SK-N-DZ (cell line): ENCODE measurements around the gene NAV1.
A peak's percentile ranks its signal among the peaks of the same experiment; 100 is the strongest.
"Not testable (repeated sequence)": the region's sequence is repeated elsewhere in the genome, so short reads cannot be mapped to it uniquely, and the experiment has no call there.

ENCODE experiments used
- DNase-seq: peaks from one replicate; pipeline ENCODE4 v3.0.0-alpha.2; 2015; ENCODE audit warnings: low spot score

NAV1 gene

DNA sequence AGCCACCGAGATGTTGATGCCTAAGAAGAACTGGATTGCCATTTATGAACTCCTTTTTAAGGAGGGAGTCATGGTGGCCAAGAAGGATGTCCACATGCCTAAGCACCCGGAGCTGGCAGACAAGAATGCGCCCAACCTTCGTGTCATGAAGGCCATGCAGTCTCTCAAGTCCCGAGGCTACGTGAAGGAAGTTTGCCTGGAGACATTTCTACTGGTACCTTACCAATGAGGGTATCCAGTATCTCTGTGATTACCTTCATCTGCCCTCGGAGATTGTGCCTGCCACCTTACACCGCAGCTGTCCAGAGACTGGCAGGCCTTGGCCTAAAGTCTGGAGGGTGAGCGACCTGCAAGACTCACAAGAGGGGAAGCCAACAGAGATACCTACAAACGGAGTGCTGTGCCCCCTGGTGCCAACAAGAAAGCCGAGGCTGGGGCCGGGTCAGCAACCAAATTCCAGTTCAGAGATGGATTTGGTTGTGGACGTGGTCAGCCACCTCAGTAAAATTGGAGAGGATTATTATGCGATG lies 18.8 kb upstream of the NAV1 start:
- DNase-seq: not testable (repeated sequence)

DNA sequence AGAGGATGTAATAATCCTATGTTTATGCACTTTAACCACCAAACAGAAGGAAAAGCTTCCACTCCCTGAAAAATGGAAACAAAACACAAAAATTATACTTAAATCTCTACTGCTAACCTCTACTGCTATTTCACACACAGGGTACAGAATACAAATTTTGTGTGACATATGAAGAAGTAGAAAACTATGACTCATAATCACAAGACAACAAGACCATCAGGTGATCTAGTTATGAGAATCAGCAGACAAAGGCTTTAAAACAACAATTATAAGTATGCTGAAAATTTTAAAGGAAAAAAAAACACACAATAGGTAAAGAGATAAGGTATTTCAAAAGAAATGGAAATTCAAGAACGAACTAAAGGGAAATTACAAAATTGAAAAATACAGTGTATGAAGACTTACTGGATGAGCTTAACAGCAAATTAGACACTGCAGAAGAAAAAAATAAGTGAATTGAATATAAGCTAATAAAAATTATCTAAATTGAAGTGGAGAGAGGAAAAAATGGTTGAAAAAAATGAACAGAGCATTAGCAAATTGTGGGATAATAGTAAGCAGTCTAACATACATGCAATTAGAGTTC lies 13.6 kb upstream of the NAV1 start:
- DNase-seq: no peak

DNA sequence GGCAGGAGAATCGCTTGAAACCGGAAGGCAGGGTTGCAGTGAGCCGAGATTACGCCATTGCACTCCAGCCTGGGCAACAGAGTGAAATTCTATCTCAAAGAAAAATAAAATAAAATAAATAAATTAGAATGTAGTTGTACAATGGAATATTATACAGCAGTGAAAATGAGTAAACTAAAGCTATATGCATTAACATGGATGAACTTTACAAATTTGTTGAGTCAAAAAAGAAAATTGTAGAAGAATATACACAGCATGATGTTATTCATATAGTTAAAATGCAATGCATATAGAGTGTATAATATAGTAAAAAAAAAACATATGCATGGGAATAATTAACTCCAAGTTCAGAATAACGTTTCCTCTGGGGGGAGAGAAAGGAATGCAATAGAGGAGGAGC lies 11.0 kb upstream of the NAV1 start:
- no peak for DNase-seq

DNA sequence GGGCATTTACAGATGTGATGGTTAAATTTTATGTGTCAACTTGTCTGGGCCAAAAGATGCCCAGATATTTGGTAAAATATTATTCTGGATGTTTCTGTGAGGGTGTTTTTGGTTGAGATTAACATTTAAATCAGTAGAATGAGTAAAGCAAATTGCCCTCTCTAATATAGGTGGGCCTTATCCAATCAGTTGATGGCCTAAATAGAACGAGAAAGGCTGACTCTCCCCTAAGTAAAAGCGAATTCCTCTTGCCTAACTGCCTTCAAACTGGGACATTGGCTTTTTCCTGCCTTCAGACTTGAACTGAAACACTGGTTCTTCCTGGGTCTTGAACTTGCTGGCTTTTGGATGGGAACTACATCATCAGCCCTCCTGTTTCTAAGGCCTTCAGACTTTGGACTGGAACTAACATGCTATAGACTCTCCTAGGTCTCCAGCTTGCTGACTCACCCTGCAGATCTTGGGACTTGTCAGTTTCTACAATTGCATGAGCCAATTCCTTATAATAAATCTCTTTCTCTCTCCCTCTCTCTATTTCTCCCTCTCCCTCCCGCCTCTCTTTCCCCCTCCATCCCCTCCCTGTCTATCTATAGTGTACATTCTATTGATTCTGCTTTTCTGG lies 10.2 kb upstream of the NAV1 start:
- DNase-seq: no peak

DNA sequence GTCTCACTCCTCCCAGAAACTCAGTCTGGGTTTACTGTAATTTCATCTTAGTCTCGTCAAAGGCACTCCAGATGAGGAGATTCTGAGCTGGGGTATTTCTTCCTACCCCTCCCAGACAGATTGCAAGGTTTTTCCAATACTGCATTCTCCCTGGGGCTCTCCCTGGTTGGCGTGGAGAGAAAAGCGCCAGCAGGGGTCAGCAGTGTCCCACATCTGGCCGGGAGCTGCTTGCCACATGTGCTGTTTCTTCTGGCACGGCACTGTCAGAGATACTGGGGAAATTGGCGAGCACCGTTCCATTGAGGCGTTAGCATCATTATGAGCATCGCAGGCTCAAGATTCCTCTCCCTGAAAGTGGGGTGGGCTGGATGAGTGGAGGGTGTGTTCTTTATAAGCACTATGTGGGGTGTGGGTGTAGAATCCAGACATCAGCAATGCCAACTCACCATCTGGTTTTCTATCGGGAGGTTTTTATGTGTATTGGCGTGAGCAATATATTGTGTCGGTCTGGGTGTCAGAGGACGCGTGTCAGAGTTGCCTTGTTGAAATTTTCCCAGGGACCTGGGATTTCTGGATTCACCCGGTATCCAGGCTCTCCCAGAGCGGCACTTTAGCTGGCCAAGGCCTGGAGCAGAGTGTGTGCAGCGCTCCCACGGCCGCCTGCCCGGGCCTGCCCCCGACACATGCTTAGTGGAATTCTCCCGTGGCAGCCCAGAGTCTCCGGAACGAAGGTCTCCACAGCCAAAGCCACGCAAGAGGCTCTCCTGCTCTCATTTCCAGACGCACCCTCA lies 8.0 kb upstream of the NAV1 start:
- DNase-seq: peak; percentile 60

DNA sequence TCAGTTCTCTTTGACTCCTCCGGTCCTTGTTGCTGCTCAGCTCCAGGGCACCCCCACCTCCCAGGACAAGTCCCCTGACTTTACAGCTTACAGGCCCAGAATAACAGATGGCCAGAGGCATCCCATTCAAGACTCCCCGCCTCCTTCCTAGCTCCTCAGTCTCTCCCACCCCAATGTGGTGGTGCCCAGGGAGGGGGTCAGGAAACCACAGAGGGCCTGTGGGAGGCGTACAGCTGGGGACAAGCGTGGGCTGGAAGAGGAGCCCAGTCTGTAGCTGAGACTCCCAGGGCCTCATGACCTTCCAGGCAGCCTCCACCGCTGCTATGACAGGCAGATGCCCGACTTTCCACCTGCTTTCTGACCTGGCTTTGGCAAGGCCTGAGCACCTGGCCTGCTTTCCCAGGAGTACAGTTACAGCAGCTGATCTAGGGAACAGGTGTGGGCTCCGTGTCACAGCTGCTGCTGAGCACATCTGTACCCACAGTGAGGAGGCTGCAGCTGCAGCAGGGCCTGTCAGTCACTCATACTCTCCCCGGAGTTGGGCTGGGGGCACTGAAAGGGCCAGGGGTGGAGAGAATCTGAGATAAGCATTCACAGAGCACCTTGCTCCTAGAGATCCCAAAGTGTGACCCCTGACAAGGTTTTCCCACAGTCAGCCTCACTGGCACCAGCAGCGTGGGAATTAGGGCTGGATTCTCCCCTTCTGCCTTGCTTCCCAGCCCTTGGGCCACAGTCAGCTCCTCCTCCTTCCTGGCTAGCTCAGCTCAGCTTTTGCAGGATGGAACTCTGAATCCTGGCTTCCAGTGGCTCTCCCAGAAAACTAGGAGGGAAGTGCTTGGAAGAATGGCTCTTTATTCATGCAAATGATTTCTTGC lies 7.1 kb upstream of the NAV1 start:
- DNase-seq: no peak

DNA sequence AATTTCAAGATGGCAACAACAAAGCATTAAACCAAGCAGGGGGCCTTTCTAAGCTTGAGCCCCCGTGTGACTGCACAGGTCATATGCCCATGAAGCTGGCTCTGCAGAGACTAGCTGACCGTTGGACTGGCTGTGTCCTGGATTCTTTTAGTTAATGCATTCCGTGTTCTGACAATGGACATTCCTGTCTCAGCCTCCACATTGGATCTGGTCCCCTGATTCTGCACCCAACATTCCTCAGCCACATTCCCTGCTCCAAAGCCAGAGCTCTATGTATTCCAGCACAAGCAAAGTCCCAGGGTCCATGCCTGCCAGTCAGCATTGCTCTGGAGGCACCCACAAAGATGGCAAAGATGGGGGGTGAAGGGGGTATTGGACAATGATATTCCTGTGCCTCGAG lies 5.1 kb upstream of the NAV1 start:
- DNase-seq: no peak

DNA sequence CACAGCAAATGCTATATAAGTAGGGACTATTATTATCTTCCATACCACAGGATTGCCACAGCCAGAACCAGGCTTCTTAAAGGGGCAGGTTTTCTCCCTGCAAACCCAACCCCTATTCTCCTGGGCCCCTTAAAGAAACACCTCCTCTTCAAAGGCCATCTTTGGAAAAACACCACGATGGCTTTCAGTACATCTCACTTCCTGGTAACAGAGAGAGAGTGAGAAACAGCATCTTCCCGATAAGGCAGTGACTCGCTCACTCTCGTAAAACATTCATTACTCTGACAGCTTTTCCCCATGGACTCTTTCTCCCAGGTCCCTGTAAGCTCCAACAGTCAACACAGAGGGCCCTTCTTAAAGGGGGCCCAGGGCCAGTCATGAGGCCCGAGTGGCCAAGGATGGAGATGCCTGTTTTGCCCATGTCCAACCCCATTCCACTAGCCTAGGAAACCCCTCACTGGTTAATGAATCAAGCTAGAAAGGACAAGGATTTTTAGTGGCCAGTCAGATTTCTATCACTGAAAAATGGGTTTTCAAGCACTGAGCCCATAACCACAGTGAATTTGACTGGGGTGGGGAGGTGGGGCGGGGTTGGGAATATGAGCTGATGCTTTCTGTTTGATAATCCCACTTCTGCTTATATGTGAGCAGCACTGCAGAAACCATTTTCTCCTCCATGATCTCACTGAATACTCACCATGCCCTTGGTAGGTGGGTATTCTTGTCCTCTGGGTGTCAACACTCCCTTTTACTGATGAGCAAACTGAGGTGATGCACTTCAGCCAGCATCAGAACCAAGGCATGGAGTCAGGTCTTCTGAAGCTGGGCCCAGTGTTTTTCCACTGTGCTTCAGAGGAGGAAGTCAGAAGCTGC lies 3.6 kb upstream of the NAV1 start:
- no peak for DNase-seq

DNA sequence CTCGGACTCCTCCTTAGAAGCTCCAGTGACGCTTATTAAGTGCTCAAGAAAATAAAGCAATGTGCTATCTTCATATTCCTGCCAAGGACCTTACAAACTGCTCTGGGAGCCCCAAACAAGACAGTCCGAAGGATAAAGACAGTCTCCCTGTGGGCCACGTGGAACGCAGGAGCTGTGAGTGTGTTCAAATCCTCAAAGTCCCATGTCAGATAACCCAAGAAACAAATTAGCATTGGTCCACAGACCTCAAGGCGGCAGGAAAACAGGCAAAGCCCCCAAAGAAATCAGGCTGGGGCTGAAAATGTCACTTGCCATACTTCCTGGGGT lies 3.0 kb upstream of the NAV1 start:
- no peak for DNase-seq

DNA sequence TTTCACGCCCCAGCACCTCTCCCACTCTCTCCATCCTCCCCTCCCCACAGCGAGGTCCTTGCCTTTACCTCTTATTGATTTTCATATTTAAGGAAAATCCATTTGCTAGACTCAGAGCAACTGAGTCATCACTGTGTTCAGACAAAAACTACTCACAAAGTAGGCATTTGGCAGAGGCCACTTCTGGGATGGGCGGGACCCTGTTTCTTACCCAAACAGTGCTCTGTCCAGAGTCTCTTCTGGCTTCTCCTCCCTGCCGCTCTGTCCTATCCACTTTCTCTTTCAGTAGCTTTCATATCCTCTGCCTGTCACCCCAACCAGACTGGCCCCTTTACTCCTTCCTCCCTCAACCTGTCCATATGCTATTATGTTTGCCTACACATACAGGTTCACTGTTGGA lies 2.4 kb upstream of the NAV1 start:
- no peak for DNase-seq

DNA sequence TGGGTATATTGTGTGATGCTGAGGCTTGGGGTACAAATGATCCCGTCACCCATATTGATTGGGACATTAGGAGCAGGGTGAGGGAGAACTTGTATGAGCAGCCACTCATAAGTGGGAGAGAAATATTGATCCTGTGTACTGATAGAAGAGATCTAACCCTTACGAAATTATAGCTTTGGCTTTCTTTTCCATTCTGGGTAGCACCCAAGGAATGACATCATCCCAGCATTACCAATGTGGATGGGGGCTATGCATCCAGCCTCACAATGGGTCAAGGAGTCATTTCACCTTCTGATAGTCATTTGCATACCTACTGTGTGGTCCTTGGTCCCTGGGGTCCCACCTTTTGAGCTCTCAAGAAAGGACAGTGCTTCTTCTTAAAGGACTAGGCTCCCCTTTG lies 1.9 kb upstream of the NAV1 start:
- no peak for DNase-seq

DNA sequence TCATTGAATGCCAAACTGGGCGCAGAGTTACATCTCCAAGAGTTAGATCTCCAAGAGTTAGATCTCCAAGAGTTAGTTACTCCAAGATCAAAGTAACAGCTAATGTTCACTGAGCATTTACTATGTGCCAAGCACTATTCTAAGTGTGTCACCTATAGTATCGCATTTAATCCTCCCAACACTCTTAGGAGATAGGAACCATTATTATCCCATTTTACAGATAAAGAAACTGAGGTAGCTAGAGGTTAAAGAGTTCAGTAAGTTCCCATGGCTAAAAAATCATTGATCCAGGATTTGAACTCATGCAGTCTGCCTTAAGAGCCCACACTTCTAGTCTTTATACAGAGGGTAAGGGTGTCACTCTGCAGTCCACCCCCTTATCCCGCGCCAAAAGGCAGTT lies 1.5 kb upstream of the NAV1 start:
- DNase-seq: no peak

DNA sequence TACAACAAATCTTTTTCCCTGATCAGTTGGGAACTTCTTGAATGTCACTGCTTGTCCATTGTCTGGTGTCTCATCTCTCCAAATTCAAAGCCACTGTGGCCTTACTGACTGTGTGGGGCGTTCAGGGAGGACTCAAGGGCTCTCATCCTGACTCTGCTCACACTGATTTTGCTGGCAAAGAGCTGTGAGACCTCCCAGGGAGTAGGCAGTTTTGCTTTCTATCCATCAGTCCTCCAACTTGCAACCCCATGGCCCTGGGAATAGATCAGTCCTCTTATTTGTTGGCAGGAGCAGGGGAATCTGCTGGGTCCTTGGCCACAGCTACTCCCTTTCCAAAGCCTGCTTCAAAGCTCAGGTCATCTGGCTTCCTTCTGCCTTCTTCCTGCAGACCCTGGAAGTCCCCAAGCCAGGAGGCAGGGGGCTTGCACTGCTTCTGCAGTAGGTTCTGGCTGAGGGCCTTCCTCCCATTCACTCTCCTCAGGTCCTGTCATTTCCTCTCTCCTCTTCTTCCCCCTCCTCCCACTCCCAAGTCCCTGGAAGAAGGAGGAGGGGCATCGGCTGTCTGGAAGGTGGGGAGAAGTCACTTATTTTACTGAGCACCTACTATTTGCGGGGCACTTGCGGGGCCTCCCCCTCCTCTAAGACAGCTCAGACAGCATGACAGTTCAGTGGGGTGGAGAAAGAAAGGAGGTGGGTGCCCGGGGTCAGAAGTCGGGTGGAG lies 876 bp upstream of the NAV1 start:
- no peak for DNase-seq

DNA sequence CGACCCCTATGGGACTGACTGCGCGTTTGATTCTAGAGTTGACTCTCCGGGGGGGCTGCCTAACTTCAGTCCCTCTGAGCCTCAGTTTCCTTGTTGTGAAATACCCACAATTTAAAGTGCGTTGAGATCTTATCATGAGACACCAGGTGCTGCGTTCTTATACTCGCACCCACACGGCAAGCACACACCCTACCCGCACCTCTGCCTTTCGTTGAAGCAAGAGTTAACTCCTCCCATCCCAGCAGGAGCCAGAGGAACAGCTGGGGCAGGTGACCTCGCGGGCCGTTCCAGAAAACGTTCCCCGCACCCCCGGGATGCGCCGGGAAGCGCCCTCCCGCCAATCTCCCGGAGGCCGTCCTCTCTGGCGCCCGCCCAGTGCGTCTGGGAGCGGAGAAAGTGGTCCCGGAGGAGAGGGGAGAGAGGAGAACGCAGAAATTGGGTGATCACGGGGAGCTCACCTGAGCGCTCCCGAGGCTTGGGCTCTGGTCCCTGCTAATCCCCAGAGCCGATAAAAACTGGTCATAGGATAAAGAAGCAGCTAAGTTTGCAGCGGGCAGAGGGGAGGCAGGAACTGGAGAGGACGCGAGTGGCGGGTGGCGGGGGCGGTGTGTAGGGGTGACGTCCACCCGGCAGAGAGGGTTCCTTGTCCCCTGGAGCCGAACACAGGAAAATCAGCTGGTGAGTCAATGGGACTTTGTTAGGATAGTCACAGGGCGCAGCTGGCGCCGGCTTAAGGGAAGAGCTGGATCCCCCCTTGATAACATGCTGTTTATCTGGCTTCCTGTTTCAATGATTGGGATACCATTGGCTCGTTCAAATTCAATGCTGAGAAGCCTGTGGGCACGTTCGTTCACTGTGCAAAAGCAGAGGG lies 869 bp downstream of the NAV1 start:
- no peak for DNase-seq

DNA sequence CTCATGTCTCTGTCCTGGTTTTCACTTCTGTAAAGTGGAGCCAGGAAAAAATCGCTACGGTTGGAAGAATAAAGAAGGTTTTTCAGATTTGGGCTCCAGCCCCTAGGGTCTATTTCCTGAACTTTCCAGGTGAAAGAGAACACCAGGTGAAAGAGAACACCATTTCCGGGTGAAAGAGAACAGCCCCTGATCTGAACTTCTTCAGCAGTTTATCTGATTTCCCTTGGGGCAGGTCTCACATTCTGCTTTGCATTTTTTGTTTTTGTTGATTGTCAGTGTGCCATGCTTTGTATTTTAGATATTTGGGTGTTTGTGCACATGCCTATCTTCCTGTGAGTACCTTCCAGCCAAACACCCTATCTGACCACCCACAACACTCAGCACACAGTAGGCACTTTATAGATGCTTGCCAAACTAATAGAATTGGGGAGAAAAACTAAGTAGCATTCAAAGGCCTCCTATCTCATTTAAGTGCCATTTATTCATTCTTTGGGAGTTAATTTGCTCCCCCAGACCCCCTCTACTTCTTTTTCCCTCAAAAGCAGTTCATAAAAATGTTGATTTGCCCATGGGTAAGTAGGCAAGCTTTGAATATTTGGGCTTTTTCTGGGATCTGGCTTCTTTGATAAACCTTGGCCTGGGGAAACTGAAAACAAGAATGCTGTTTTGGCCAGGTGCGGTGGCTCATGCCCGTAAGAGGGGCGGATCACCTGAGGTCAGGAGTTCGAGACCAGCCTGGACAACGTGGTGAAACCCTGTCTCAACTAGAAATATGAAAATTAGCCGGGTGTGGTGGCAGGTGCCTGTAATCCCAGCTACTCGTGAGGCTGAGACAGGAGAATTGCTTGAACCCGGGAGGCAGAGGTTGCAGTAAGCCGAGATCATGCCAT lies 2.2 kb downstream of the NAV1 start:
- DNase-seq: no peak

DNA sequence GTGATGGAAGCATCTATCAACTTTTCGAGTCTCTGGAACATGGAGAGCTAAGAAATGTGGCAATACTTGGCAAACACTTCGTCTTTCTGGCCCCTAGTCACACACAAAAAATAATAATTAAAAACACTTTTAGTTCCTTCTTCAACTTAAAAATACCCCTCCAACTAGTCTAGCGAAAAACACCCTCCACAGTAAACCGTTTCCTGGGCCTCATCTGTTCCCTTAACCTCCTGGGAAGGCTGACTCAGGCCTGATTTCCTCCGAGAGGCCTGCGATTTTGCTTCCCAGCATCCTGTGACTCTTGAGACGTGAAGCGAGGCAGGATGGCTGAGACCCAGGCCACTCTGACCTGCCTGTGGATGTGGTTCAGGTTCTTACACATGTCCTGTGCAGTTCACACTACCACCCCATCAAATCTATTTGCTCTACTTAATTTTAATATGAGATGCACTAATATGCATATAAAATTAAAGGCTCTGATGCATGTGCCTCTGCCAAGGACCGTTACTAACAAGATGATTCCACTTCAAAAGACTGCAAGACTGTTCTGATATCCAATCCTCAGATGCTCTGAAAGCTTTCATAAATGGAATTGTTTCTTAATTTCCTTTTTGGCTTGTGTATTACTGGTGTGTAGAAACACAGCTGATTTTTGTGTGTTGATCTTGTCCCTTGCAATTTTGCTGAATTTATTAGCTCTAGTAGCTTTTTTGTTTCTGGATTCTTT lies 3.5 kb downstream of the NAV1 start:
- no peak for DNase-seq

DNA sequence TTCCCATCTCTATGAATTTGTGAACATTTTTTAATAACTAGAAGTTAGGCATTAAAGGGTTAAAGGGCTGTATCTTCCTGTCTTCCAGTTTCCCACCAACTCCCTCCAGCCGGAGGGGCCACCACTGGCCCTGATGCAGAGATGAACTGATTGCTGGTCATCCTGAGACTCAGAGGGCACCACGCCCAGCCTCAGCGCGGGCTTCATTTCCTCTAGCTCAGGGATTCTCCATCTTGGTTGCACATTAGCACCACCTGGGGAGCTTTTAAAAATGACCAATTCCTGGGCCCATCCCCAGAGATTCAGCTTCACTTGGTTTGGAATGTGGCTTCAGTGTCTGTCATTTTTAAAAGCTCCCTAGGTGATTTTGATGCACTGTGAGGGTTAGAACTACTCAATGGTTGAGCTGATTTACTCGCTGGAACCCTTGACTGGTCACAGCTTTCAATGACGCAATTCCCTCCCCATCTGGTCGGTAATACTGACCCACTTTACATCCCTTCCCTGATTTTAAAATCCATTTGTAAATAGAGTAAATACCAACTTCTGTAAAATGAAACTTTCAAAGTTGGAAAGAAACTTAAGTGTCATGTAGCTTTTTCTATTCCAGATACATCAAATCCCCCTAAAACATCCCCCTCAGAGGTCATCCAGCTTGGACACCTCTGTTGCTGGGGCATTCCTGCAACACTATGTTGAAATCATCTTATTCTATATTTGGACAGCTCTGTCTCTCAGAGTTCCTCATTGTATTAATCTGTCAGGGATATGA lies 5.1 kb downstream of the NAV1 start:
- no peak for DNase-seq
